Trophoblast cell (in vitro differentiated cells and primary cell): ENCODE data around the gene NEK1.

ENCODE experiments used
- DNase-seq, 2 donors: peaks; one replicate each; pipeline ENCODE4 v3.0.0-alpha.2; 2016
- H2AFZ ChIP-seq: 2 replicates; pipeline ENCODE4 v1.6.1; 2013; ENCODE audit warnings: low read length, moderate library complexity, mild to moderate bottlenecking; ENCODE audit not compliant: insufficient read depth, poor library complexity
- H2AK5ac ChIP-seq: 2 replicates; pipeline ENCODE4 v1.6.1; 2013; ENCODE audit warnings: mild to moderate bottlenecking, low read length
- H2BK120ac ChIP-seq: 2 replicates; pipeline ENCODE4 v1.6.1; 2013; ENCODE audit warnings: low read length, mild to moderate bottlenecking, moderate library complexity; ENCODE audit not compliant: insufficient read depth, poor library complexity
- H2BK12ac ChIP-seq: 2 replicates; pipeline ENCODE4 v1.6.1; 2013; ENCODE audit warnings: mild to moderate bottlenecking, low read length, moderate library complexity
- H2BK5ac ChIP-seq: 2 replicates; pipeline ENCODE4 v1.6.1; 2013; ENCODE audit warnings: low read length, low read depth, moderate library complexity, mild to moderate bottlenecking; ENCODE audit not compliant: poor library complexity
- H3K14ac ChIP-seq: 2 replicates; pipeline ENCODE4 v1.6.1; 2013; ENCODE audit warnings: mild to moderate bottlenecking, low read length
- H3K18ac ChIP-seq: 2 replicates; pipeline ENCODE4 v1.6.1; 2013; ENCODE audit warnings: mild to moderate bottlenecking, low read length
- H3K23ac ChIP-seq: 2 replicates; pipeline ENCODE4 v1.6.1; 2013; ENCODE audit warnings: low read length
- H3K27ac ChIP-seq: 2 replicates; pipeline ENCODE4 v1.5.1; 2013; ENCODE audit warnings: low read depth, mild to moderate bottlenecking, inconsistent platforms, low read length, moderate library complexity
- H3K27me3 ChIP-seq: 2 replicates; pipeline ENCODE4 v1.6.1; 2013; ENCODE audit warnings: inconsistent platforms, mild to moderate bottlenecking, low read length, moderate library complexity; ENCODE audit not compliant: insufficient read depth
- H3K36me3 ChIP-seq, 2 experiments: 1 replicate in 1 of 2; 2 replicates in 1 of 2; pipeline ENCODE4 v1.6.1; 2013; ENCODE audit warnings: low read length in 2 of 2, mild to moderate bottlenecking in 2 of 2, moderate library complexity in 1 of 2; ENCODE audit not compliant: insufficient read depth in 2 of 2, control insufficient read depth in 1 of 2
- H3K4ac ChIP-seq: 2 replicates; pipeline ENCODE4 v1.6.1; 2013; ENCODE audit warnings: low read depth, mild to moderate bottlenecking, low read length, moderate library complexity
- H3K4me1 ChIP-seq, 2 experiments: 1 replicate in 1 of 2; 2 replicates in 1 of 2; pipeline ENCODE4 v1.6.1; 2013; ENCODE audit warnings: low read length in 2 of 2, mild to moderate bottlenecking in 2 of 2, moderate library complexity in 1 of 2; ENCODE audit not compliant: insufficient read depth in 2 of 2, control insufficient read depth in 1 of 2
- H3K4me2 ChIP-seq: 2 replicates; pipeline ENCODE4 v1.6.1; 2013; ENCODE audit warnings: inconsistent platforms, mild to moderate bottlenecking, low read length, moderate library complexity
- H3K4me3 ChIP-seq: 2 replicates; pipeline ENCODE4 v1.5.1; 2013; ENCODE audit warnings: mild to moderate bottlenecking, low read depth, low read length, inconsistent platforms
- H3K79me1 ChIP-seq: one replicate; pipeline ENCODE4 v1.6.1; 2013; ENCODE audit warnings: low read length
- H3K79me2 ChIP-seq: 2 replicates; pipeline ENCODE4 v1.6.1; 2013; ENCODE audit warnings: low read length, mild to moderate bottlenecking; ENCODE audit not compliant: control insufficient read depth, insufficient read depth, poor library complexity
- H3K9ac ChIP-seq: 2 replicates; pipeline ENCODE4 v1.6.1; 2013; ENCODE audit warnings: mild to moderate bottlenecking, low read length
- H3K9me3 ChIP-seq: 2 replicates; pipeline ENCODE4 v1.6.1; 2013; ENCODE audit warnings: low read depth, mild to moderate bottlenecking, control low read depth, inconsistent platforms, low read length; ENCODE audit not compliant: insufficient read depth
- H4K12ac ChIP-seq: 2 replicates; pipeline ENCODE4 v1.6.1; 2013; ENCODE audit warnings: low read depth, mild to moderate bottlenecking, low read length, moderate library complexity
- H4K8ac ChIP-seq: 2 replicates; pipeline ENCODE4 v1.6.1; 2013; ENCODE audit warnings: low read depth, mild to moderate bottlenecking, low read length, moderate library complexity
- H4K91ac ChIP-seq: one replicate; pipeline ENCODE4 v1.6.1; 2013; ENCODE audit warnings: low read depth, mild to moderate bottlenecking, low read length, moderate library complexity
- WGBS: extraction: QIAGEN DNeasy Blood & Tissue Kit; methylation state at CpG from one replicate; pipeline ENCODE4 v1.1.7; 2013; ENCODE audit warnings: missing lambda C conversion rate; ENCODE audit not compliant: insufficient read length, insufficient coverage; ENCODE audit errors: extremely low coverage; 5-methylcytosine and 5-hydroxymethylcytosine counted together

The NEK1 gene

GRCh38 chr4:169583563-169583962 is 28.8 kb downstream of the NEK1 start:
- no peaks in the 10 kb centered on the region for H3K27me3 ChIP-seq
- no peak overlapping the region for H2BK5ac ChIP-seq
- H3K4me2 ChIP-seq = no peak overlapping the region
- H3K9ac ChIP-seq = no peak overlapping the region
- no peak overlapping the region for H2BK120ac ChIP-seq
- no peak overlapping the region for H3K4me3 ChIP-seq
- H3K18ac ChIP-seq = no peak overlapping the region
- H3K23ac ChIP-seq = no peak overlapping the region
- no peak overlapping the region for H3K27ac ChIP-seq
- H3K9me3 ChIP-seq = no peaks in the 10 kb centered on the region
- H3K14ac ChIP-seq = no peak overlapping the region
- H2AFZ ChIP-seq = no peak overlapping the region
- DNase-seq = no peak
- no peaks in the 10 kb centered on the region for H3K4me1 ChIP-seq
- no peaks in the 10 kb centered on the region for H3K79me2 ChIP-seq
- no peak overlapping the region for H4K91ac ChIP-seq
- no peak overlapping the region for H3K4ac ChIP-seq
- no peak overlapping the region for H2BK12ac ChIP-seq
- H3K79me1 ChIP-seq = no peaks in the 10 kb centered on the region
- WGBS = no CpG with 5 or more reads among the region's 2 CpGs
- peaks cover 1% of the 10 kb centered on the region in 2 experiments for H3K36me3 ChIP-seq
- no peak overlapping the region for H4K8ac ChIP-seq
- H4K12ac ChIP-seq = no peak overlapping the region
- H2AK5ac ChIP-seq = no peak overlapping the region

- Histone ChIP-seq H4K91ac (no peak overlapping the region), H3K4me3 (no peak overlapping the region), H3K4me1 (no peaks in the 10 kb centered on the region), H4K12ac (no peak overlapping the region), H2BK5ac (no peak overlapping the region), H4K8ac (no peak overlapping the region), H3K9ac (no peak overlapping the region), H3K23ac (no peak overlapping the region), H3K36me3 (peaks cover 1% of the 10 kb centered on the region in 2 experiments), H3K79me2 (no peaks in the 10 kb centered on the region), H2BK12ac (no peak overlapping the region), H3K79me1 (no peaks in the 10 kb centered on the region), H3K4me2 (no peak overlapping the region), H2AK5ac (no peak overlapping the region), H2BK120ac (no peak overlapping the region), H3K27ac (no peak overlapping the region), H2AFZ (no peak overlapping the region), H3K18ac (no peak overlapping the region), H3K4ac (no peak overlapping the region), H3K27me3 (no peaks in the 10 kb centered on the region), H3K9me3 (no peaks in the 10 kb centered on the region), H3K14ac (no peak overlapping the region)
- no peak for DNase-seq
- no CpG with 5 or more reads among the region's 3 CpGs for WGBS
Measured at GRCh38 chr4:169582706-169583105, 29.7 kb downstream of the NEK1 start.

DNA sequence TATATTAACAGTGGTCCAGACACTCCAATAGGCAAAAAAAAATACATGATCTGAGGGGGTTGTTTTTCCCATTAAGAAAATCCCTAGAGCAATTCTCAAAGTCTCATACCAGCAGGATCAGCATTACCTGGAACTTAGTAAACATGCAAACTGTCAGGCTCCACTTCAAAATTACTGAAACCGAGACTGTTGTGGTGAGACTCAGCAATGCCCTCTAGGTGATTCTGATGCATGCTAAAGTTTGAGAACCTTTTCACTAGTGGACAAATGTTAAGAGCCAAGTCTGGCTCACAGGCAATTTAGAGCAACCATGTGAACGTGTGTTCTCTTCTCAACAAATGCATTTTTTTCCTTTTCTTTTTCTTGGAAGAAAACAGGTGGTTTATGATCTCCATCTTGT is 30.2 kb downstream of the NEK1 start:
- Histone ChIP-seq H3K27ac (no peak overlapping the region), H3K79me1 (no peaks in the 10 kb centered on the region), H3K79me2 (no peaks in the 10 kb centered on the region), H4K91ac (no peak overlapping the region), H3K9ac (no peak overlapping the region), H4K12ac (no peak overlapping the region), H2AFZ (no peak overlapping the region), H2BK120ac (no peak overlapping the region), H3K14ac (no peak overlapping the region), H3K18ac (no peak overlapping the region), H2BK12ac (no peak overlapping the region), H4K8ac (no peak overlapping the region), H3K23ac (no peak overlapping the region), H3K4me1 (no peaks in the 10 kb centered on the region), H3K36me3 (peaks cover 1% of the 10 kb centered on the region in 2 experiments), H3K4me2 (no peak overlapping the region), H3K4me3 (no peak overlapping the region), H3K4ac (no peak overlapping the region), H2BK5ac (no peak overlapping the region), H2AK5ac (no peak overlapping the region), H3K27me3 (no peaks in the 10 kb centered on the region), H3K9me3 (no peaks in the 10 kb centered on the region)
- DNase-seq = no peak
- no CpG with 5 or more reads among the region's 2 CpGs for WGBS

DNA sequence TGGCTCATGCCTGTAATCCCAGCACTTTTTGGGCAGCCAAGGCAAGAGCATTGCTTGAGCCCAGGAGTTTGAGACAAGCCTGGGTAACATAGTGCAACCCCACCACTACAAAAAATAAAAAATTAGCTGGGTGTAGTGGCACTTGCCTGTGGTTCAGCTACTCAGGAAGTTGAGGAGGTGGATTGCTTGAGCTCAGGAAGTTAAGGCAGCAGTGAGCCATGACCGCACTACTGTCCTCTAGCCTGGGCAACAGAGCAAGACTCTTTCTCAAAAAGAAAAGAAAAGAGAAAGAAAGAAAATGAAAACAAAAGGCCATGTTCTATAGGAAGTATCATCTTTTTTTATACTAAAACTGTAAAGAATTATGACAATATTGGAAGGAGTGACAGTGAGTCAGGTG is 38.5 kb downstream of the NEK1 start:
- H3K9me3 ChIP-seq = no peaks in the 10 kb centered on the region
- H4K91ac ChIP-seq = no peak overlapping the region
- H3K4ac ChIP-seq = no peak overlapping the region
- peaks cover 0 to 2% of the 10 kb centered on the region in 2 experiments for H3K4me1 ChIP-seq
- H3K79me1 ChIP-seq = no peaks in the 10 kb centered on the region
- no peak overlapping the region for H3K4me3 ChIP-seq
- no peak overlapping the region for H4K12ac ChIP-seq
- DNase-seq = no peak
- no peak overlapping the region for H2BK5ac ChIP-seq
- no peaks in the 10 kb centered on the region for H3K79me2 ChIP-seq
- peaks cover 2 to 4% of the 10 kb centered on the region in 2 experiments for H3K36me3 ChIP-seq
- H3K27ac ChIP-seq = no peak overlapping the region
- WGBS = no CpG with 5 or more reads among the region's 1 CpG
- H3K27me3 ChIP-seq = no peaks in the 10 kb centered on the region
- H3K23ac ChIP-seq = no peak overlapping the region
- no peak overlapping the region for H4K8ac ChIP-seq
- H2AFZ ChIP-seq = no peak overlapping the region
- H3K9ac ChIP-seq = no peak overlapping the region
- H3K14ac ChIP-seq = no peak overlapping the region
- no peak overlapping the region for H2AK5ac ChIP-seq
- no peak overlapping the region for H2BK12ac ChIP-seq
- H3K4me2 ChIP-seq = no peak overlapping the region
- no peak overlapping the region for H3K18ac ChIP-seq
- H2BK120ac ChIP-seq = no peak overlapping the region
